22Rv1 (cell line): ENCODE data around the gene ASCC1.

Experiments used
- ZFX ChIP-seq: fragments of 450-650 bp; IDR thresholded peaks from 2 replicates; pipeline ENCODE4 v1.6.1; 2017; ENCODE audit warnings: antibody characterized with exemption, borderline replicate concordance
- TF ChIP-seq, protein P1 (sequence below): fragments of 450-650 bp; IDR thresholded peaks from 2 replicates; pipeline ENCODE4 v1.5.1; 2017; ENCODE audit warnings: mild to moderate bottlenecking

- TF ChIP-seq, protein P1, sequence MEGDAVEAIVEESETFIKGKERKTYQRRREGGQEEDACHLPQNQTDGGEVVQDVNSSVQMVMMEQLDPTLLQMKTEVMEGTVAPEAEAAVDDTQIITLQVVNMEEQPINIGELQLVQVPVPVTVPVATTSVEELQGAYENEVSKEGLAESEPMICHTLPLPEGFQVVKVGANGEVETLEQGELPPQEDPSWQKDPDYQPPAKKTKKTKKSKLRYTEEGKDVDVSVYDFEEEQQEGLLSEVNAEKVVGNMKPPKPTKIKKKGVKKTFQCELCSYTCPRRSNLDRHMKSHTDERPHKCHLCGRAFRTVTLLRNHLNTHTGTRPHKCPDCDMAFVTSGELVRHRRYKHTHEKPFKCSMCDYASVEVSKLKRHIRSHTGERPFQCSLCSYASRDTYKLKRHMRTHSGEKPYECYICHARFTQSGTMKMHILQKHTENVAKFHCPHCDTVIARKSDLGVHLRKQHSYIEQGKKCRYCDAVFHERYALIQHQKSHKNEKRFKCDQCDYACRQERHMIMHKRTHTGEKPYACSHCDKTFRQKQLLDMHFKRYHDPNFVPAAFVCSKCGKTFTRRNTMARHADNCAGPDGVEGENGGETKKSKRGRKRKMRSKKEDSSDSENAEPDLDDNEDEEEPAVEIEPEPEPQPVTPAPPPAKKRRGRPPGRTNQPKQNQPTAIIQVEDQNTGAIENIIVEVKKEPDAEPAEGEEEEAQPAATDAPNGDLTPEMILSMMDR = no peak
- TF ChIP-seq ZFX = no peak
Observed at GRCh38 chr10:72223743-72224101, 7.6 kb upstream of the ASCC1 start.
